H9 (cell line): Measurements from ENCODE around the gene PCGF5. TPM values are rescaled to one million over a fixed set of nuclear protein-coding genes. Genes with fewer than 3 reads are reported as not detected.

Experiments
- DNase-seq: peaks from one replicate; pipeline ENCODE4 v3.0.0-alpha.2; 2017
- H2AFZ ChIP-seq: one replicate; pipeline ENCODE4 v1.6.1; 2013; ENCODE audit warnings: mild to moderate bottlenecking, low read length, control low read depth, moderate library complexity
- H2AK5ac ChIP-seq: 2 replicates; pipeline ENCODE4 v1.6.1; 2013; ENCODE audit warnings: low read length, control low read depth, mixed read lengths; ENCODE audit not compliant: insufficient read length
- H2BK120ac ChIP-seq: one replicate; pipeline ENCODE4 v1.6.1; 2013; ENCODE audit warnings: low read depth, mild to moderate bottlenecking, low read length, control low read depth, inconsistent platforms; ENCODE audit not compliant: poor library complexity, severe bottlenecking
- H2BK12ac ChIP-seq: 2 replicates; pipeline ENCODE4 v1.6.1; 2013; ENCODE audit warnings: low read length, control low read depth, mixed read lengths, low read depth; ENCODE audit not compliant: insufficient read length
- H2BK15ac ChIP-seq: 2 replicates; pipeline ENCODE4 v1.6.1; 2013; ENCODE audit warnings: low read depth, low read length, control low read depth
- H2BK20ac ChIP-seq: one replicate; pipeline ENCODE4 v1.6.1; 2013; ENCODE audit warnings: low read depth, mild to moderate bottlenecking, low read length, control low read depth, inconsistent platforms; ENCODE audit not compliant: poor library complexity, severe bottlenecking
- H2BK5ac ChIP-seq: 2 replicates; pipeline ENCODE4 v1.6.1; 2013; ENCODE audit warnings: low read length, control low read depth, mixed read lengths; ENCODE audit not compliant: insufficient read length
- H3K14ac ChIP-seq: 2 replicates; pipeline ENCODE4 v1.6.1; 2013; ENCODE audit warnings: low read length, control low read depth; ENCODE audit not compliant: insufficient read depth
- H3K18ac ChIP-seq: 2 replicates; pipeline ENCODE4 v1.6.1; 2013; ENCODE audit warnings: low read depth, mild to moderate bottlenecking, mixed read lengths, low read length, control low read depth; ENCODE audit not compliant: insufficient read length
- H3K23ac ChIP-seq: 2 replicates; pipeline ENCODE4 v1.6.1; 2013; ENCODE audit warnings: low read length, control low read depth, mixed read lengths, low read depth; ENCODE audit not compliant: insufficient read length
- H3K23me2 ChIP-seq: 2 replicates; pipeline ENCODE4 v1.6.1; 2013; ENCODE audit warnings: low read depth, mild to moderate bottlenecking, mixed read lengths, low read length, control low read depth; ENCODE audit not compliant: insufficient read length, poor library complexity, severe bottlenecking
- H3K27ac ChIP-seq: 2 replicates; pipeline ENCODE4 v1.5.1; 2013; ENCODE audit warnings: low read length, control low read depth, mixed read lengths, low read depth; ENCODE audit not compliant: insufficient read length
- H3K27me3 ChIP-seq: 2 replicates; pipeline ENCODE4 v1.6.1; 2013; ENCODE audit warnings: low read length, control low read depth, inconsistent platforms; ENCODE audit not compliant: insufficient read depth
- H3K4ac ChIP-seq: 2 replicates; pipeline ENCODE4 v1.6.1; 2013; ENCODE audit warnings: low read depth, mild to moderate bottlenecking, control low read depth, inconsistent platforms, low read length, moderate library complexity
- H3K4me1 ChIP-seq: 2 replicates; pipeline ENCODE4 v1.6.1; 2013; ENCODE audit warnings: low read length, control low read depth, inconsistent platforms; ENCODE audit not compliant: insufficient read depth
- H3K4me2 ChIP-seq: 2 replicates; pipeline ENCODE4 v1.6.1; 2013; ENCODE audit warnings: low read length, control low read depth, mixed read lengths; ENCODE audit not compliant: insufficient read length, insufficient read depth
- H3K56ac ChIP-seq: 2 replicates; pipeline ENCODE4 v1.6.1; 2013; ENCODE audit warnings: low read depth, mild to moderate bottlenecking, mixed read lengths, low read length, control low read depth; ENCODE audit not compliant: insufficient read length
- H3K79me1 ChIP-seq: 2 replicates; pipeline ENCODE4 v1.6.1; 2013; ENCODE audit warnings: low read depth, mild to moderate bottlenecking, moderate library complexity, low read length, control low read depth, inconsistent platforms; ENCODE audit not compliant: insufficient read depth, poor library complexity, severe bottlenecking
- H3K79me2 ChIP-seq: 2 replicates; pipeline ENCODE4 v1.6.1; 2013; ENCODE audit warnings: low read length, control low read depth, inconsistent platforms; ENCODE audit not compliant: insufficient read depth
- H3K9ac ChIP-seq: 2 replicates; pipeline ENCODE4 v1.6.1; 2013; ENCODE audit warnings: low read length, control low read depth, mixed read lengths; ENCODE audit not compliant: insufficient read length; ENCODE audit errors: extremely low read depth
- H3K9me3 ChIP-seq: one replicate; pipeline ENCODE4 v1.6.1; 2013; ENCODE audit warnings: low read depth, low read length, inconsistent platforms; ENCODE audit not compliant: control insufficient read depth
- H3T11ph ChIP-seq: one replicate; pipeline ENCODE4 v1.6.1; 2013; ENCODE audit warnings: mild to moderate bottlenecking, low read length, control low read depth, inconsistent platforms
- H4K20me1 ChIP-seq: one replicate; pipeline ENCODE4 v1.6.1; 2013; ENCODE audit not compliant: control insufficient read depth, insufficient read length, insufficient read depth
- H4K5ac ChIP-seq: 2 replicates; pipeline ENCODE4 v1.6.1; 2013; ENCODE audit warnings: low read depth, mild to moderate bottlenecking, mixed read lengths, low read length, control low read depth; ENCODE audit not compliant: insufficient read length
- H4K8ac ChIP-seq: replicated peaks from 2 replicates; pipeline ENCODE4 v1.6.1; 2013; ENCODE audit warnings: low read length, control low read depth, mixed read lengths, low read depth; ENCODE audit not compliant: insufficient read length
- H4K91ac ChIP-seq: 2 replicates; pipeline ENCODE4 v1.6.1; 2013; ENCODE audit warnings: low read depth, mild to moderate bottlenecking, moderate library complexity, mixed read lengths, low read length, control low read depth; ENCODE audit not compliant: insufficient read length
- H3K27ac Mint-ChIP-seq, 3 experiments: 2 replicates in 2 of 3; 3 replicates in 1 of 3; pipeline ENCODE4 v1.8.0; 2020 to 2021; ENCODE audit warnings: mixed read lengths in 3 of 3, mild to moderate bottlenecking in 1 of 3, moderate library complexity in 1 of 3
- H3K27me3 Mint-ChIP-seq: 2 replicates; pipeline ENCODE4 v1.8.0; 2021; ENCODE audit warnings: low read depth, mild to moderate bottlenecking, moderate library complexity, mixed read lengths
- H3K36me3 Mint-ChIP-seq, 3 experiments: 2 replicates in 2 of 3; 3 replicates in 1 of 3; pipeline ENCODE4 v1.8.0; 2020 to 2021; ENCODE audit warnings: low read depth in 3 of 3, mixed read lengths in 3 of 3; ENCODE audit not compliant: insufficient read depth in 1 of 3
- H3K4me1 Mint-ChIP-seq, 2 experiments: 2 replicates each; pipeline ENCODE4 v1.8.0; 2020; ENCODE audit warnings: mixed read lengths in 2 of 2
- H3K4me3 Mint-ChIP-seq, 2 experiments: 2 replicates in 1 of 2; 3 replicates in 1 of 2; pipeline ENCODE4 v1.8.0; 2020 to 2021; ENCODE audit warnings: mild to moderate bottlenecking in 2 of 2, mixed read lengths in 2 of 2, moderate library complexity in 1 of 2
- H3K9me3 Mint-ChIP-seq, 2 experiments: 2 replicates in 1 of 2; 3 replicates in 1 of 2; pipeline ENCODE4 v1.8.0; 2020; ENCODE audit warnings: mild to moderate bottlenecking in 2 of 2, mixed read lengths in 2 of 2, moderate library complexity in 1 of 2
- WGBS: extraction: QIAGEN DNeasy Blood & Tissue Kit; methylation state at CpG from one replicate; pipeline ENCODE4 v1.1.7; 2013; ENCODE audit warnings: missing lambda C conversion rate, low lambda C conversion rate, mixed read lengths; ENCODE audit not compliant: insufficient read length; ENCODE audit errors: extremely low coverage; 5-methylcytosine and 5-hydroxymethylcytosine counted together
- total RNA-seq: library from RNA; stranded (reverse); gene quantifications from 2 replicates; pipeline ENCODE4 v1.2.1, GENCODE V29; 2021
- TF ChIP-seq, protein P1 (sequence below): fragments of 200-600 bp; sonication (generic); conservative IDR thresholded peaks from 3 replicates; pipeline ENCODE4 v1.8.0; 2021; ENCODE audit warnings: antibody characterized with exemption, mild to moderate bottlenecking

PCGF5 gene
- total RNA-seq, 1 experiment from 2014 or later: 6.9 TPM

DNA sequence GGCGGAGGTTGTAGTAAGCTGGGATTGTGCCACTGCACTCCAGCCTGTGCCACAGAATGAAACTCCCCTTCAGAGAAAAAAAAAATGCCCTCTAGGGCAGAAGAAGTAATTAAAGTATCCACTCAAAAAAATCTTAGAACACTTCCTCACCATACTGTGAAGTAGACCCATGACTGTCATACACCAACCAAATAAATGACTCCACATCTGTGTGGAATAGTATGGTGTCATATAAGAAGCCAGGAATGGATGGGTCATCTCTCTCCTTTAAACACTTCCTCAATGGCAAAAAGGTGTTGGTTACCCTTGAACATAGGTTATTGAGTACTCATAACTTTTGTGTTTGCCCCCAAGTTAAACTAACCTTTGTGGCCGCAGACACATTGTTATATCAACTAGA is 48.1 kb upstream of the PCGF5 start:
- Mint-ChIP-seq H3K4me1 (no peaks in the 10 kb centered on the region), H3K36me3 (peaks cover 0 to under 1% (median 0%) of the 10 kb centered on the region in 3 experiments; a peak in 5 of 7 replicates), H3K9me3 (peaks cover 3 to 6% of the 10 kb centered on the region in 2 experiments; a peak in 3 of 5 replicates), H3K27me3 (peaks cover 58% of the 10 kb centered on the region), H3K27ac (no peak overlapping the region), H3K4me3 (no peak overlapping the region)
- Histone ChIP-seq H3K4me1 (no peaks in the 10 kb centered on the region), H3K9me3 (no peaks in the 10 kb centered on the region), H3K23ac (no peak overlapping the region), H3K23me2 (no peaks in the 10 kb centered on the region), H3K79me1 (no peaks in the 10 kb centered on the region), H3K27ac (no peak overlapping the region), H4K5ac (no peak overlapping the region), H3K56ac (no peak overlapping the region), H3K4ac (no peak overlapping the region), H4K91ac (no peak overlapping the region), H2BK5ac (no peak overlapping the region), H2BK120ac (no peak overlapping the region), H3K9ac (no peak overlapping the region), H3K14ac (no peak overlapping the region), H2AFZ (no peak overlapping the region), H4K20me1 (no peaks in the 10 kb centered on the region), H2BK15ac (no peak overlapping the region), H3T11ph (no peak overlapping the region), H3K4me2 (no peak overlapping the region), H2AK5ac (no peak overlapping the region), H3K27me3 (no peaks in the 10 kb centered on the region; the same call in 1 of the 2 replicates), H4K8ac (no peak overlapping the region), H3K18ac (no peak overlapping the region), H2BK12ac (no peak overlapping the region), H2BK20ac (no peak overlapping the region), H3K79me2 (no peaks in the 10 kb centered on the region)
- TF ChIP-seq, protein P1, sequence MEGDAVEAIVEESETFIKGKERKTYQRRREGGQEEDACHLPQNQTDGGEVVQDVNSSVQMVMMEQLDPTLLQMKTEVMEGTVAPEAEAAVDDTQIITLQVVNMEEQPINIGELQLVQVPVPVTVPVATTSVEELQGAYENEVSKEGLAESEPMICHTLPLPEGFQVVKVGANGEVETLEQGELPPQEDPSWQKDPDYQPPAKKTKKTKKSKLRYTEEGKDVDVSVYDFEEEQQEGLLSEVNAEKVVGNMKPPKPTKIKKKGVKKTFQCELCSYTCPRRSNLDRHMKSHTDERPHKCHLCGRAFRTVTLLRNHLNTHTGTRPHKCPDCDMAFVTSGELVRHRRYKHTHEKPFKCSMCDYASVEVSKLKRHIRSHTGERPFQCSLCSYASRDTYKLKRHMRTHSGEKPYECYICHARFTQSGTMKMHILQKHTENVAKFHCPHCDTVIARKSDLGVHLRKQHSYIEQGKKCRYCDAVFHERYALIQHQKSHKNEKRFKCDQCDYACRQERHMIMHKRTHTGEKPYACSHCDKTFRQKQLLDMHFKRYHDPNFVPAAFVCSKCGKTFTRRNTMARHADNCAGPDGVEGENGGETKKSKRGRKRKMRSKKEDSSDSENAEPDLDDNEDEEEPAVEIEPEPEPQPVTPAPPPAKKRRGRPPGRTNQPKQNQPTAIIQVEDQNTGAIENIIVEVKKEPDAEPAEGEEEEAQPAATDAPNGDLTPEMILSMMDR: no peak
- no peak for DNase-seq
- no CpG with 5 or more reads among the region's 2 CpGs for WGBS
